Erythroblast (primary cell): ENCODE results near the gene AGFG2.

Experiments
- GATA1 ChIP-seq: IDR thresholded peaks from 2 replicates; pipeline ENCODE4 v1.6.1; 2011; ENCODE audit warnings: low read depth, mild to moderate bottlenecking, control low read depth, low read length, moderate library complexity
- POLR2A ChIP-seq: IDR thresholded peaks from 2 replicates; pipeline ENCODE4 v1.6.1; 2011; ENCODE audit warnings: mild to moderate bottlenecking, low read length

DNA sequence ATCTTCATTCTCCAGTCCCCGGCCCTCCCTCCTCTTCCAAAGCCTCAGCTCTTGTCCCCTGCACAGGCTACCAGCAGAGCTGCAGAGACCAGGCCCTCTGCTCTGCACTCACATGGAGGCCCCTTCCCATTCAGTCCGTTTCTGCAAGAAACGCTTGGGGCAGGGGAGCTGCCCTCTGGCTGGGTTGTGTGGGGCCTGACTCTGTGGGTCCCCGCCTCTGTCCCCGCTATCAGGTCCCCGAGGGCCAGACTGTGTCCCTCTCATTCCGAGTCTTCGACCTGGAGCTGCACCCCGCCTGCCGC, 64.7 kb downstream of the AGFG2 start:
- no peak for TF ChIP-seq POLR2A
- TF ChIP-seq GATA1 = no peak
